H54 (cell line): ENCODE data around the gene CAP2.

Experiments
- DNase-seq: peaks from one replicate; pipeline ENCODE4 v3.0.0; 2011; ENCODE audit warnings: low spot score, mixed read lengths; ENCODE audit not compliant: insufficient read length
- FAIRE-seq: peaks from 3 replicates; lab custom pipeline; 2011; peaks lifted over from hg19 to GRCh38; lab: Jason Lieb, UNC
- POLR2A ChIP-seq: IDR thresholded peaks from 2 replicates; pipeline ENCODE4 v1.6.1; 2011; ENCODE audit warnings: low read depth, mild to moderate bottlenecking, low read length

Gene CAP2

GRCh38 chr6:17460862-17461261 lies 67.5 kb downstream of the CAP2 start:
- no peak for TF ChIP-seq POLR2A
- DNase-seq, result no peak
- no peak for FAIRE-seq

GRCh38 chr6:17466147-17466546 lies 72.8 kb downstream of the CAP2 start:
- no peak for DNase-seq
- TF ChIP-seq POLR2A, result no peak
- FAIRE-seq, result no peak

GRCh38 chr6:17466707-17467106 lies 73.3 kb downstream of the CAP2 start:
- FAIRE-seq (no peak), DNase-seq (no peak)
- TF ChIP-seq POLR2A, result no peak

GRCh38 chr6:17469006-17469832 lies 75.8 kb downstream of the CAP2 start:
- DNase-seq (no peak), FAIRE-seq (no peak)
- no peak for TF ChIP-seq POLR2A

GRCh38 chr6:17470202-17470937 lies 77.0 kb downstream of the CAP2 start:
- FAIRE-seq (peak; percentile 41), DNase-seq (no peak)
- TF ChIP-seq POLR2A, result no peak

GRCh38 chr6:17470938-17471327 lies 77.5 kb downstream of the CAP2 start:
- peak; percentile 20 for FAIRE-seq

GRCh38 chr6:17472653-17473183 lies 79.3 kb downstream of the CAP2 start:
- no peak for TF ChIP-seq POLR2A
- FAIRE-seq (no peak), DNase-seq (no peak)

More at GRCh38 chr6:17470938-17471327, 77.5 kb downstream of the CAP2 start:
- no peak for TF ChIP-seq POLR2A
- DNase-seq, result no peak

- no peak for TF ChIP-seq POLR2A
- no peak for FAIRE-seq
- no peak for DNase-seq
Observed at GRCh38 chr6:17473554-17473953, 80.2 kb downstream of the CAP2 start.

- no peak for DNase-seq
- FAIRE-seq, result no peak
- TF ChIP-seq POLR2A, result no peak
Observed at GRCh38 chr6:17474289-17474688, 80.9 kb downstream of the CAP2 start.

- DNase-seq (no peak), FAIRE-seq (no peak)
- no peak for TF ChIP-seq POLR2A
Observed at GRCh38 chr6:17475606-17476244, 82.3 kb downstream of the CAP2 start.

GRCh38 chr6:17476511-17476910 lies 83.1 kb downstream of the CAP2 start:
- no peak for DNase-seq
- no peak for TF ChIP-seq POLR2A
- no peak for FAIRE-seq

GRCh38 chr6:17477356-17477755 lies 84.0 kb downstream of the CAP2 start:
- DNase-seq (no peak), FAIRE-seq (no peak)
- no peak for TF ChIP-seq POLR2A

GRCh38 chr6:17478223-17478907 lies 85.0 kb downstream of the CAP2 start:
- FAIRE-seq, result no peak
- no peak for DNase-seq
- TF ChIP-seq POLR2A, result no peak
